Activated effector memory CD4-positive, alpha-beta T cell treated with Interleukin-2 at 50 U/mL for 16 hours (primary cell): ENCODE results near the gene TBC1D4.
"Not testable (repeated sequence)": the region's sequence is repeated elsewhere in the genome, so short reads cannot be mapped to it uniquely, and the experiment has no call there.

Source experiments
- DNase-seq: peaks from one replicate; pipeline ENCODE4 v3.0.0-alpha.2; 2020

TBC1D4 gene

DNA sequence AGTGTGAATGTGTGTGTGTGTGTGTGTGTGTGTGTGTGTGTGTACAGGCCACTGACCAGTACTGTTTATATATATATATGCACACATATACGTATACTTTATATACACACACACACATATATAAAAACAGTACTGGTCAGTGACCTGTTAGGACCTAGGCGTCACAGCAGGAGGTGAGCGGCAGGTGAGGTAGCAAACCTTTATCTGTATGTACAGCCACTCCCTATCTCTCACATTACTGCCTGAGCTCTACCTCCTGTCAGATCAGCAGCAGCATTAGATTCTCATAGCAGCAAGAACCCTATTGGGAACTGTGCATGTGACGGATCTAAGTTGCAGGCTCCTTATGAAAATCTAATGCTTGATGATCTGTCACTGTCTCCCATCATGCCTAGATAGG lies 34.5 kb downstream of the TBC1D4 start:
- no peak for DNase-seq

DNA sequence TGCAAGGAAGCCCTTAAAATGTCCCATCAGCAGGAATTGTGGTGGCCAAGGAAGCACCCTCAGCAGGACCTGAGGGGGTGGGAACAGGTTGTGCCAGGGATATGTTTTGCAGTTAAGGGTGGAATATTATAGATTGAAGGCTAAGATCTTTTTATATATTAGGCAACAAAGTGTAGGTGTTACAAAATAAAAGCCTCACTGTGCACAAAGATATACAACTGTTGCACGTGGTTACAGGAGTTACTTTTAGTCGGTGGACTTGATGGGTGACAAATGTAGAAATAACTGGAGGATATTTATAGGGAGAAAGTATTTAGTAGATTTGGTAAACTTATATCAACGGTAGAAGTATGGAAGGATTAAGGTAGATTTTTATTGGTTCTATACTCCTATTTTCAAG lies 35.1 kb downstream of the TBC1D4 start:
- no peak for DNase-seq

DNA sequence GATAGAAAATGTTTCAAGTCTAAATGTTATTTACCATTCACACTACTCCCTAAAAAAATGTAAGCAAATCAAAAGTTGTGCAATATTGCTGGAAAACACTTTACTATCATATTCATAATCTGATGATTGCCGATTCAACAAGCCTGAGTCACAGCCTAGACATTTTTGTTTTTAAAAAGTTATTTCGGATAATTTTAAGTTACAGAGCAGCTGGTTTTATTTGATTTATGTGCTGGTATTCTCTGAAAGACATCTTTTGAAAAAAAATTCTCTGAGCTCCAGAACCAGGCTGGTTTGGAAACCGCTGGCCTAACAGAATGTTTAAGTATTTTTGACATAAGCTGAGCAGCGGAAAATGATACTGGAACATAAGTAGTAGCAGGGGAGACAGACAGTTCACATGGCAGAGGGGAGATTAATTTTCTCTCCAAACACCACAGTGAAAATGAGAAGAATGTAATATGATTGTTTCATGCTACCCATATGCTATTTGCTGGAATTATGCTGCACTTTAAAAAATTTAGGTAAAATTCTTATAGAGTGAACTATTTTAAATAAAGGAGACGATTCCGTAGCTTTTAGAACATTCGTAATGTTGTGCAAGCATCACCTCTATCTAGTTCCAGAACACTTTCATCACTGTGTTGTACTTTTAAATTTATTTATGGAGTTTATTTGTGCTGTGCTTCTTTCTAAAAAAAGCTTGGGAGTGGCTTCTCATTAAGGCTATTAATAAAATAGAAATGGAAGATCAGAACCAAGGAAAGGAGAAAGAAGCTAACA lies 36.1 kb downstream of the TBC1D4 start:
- no peak for DNase-seq

DNA sequence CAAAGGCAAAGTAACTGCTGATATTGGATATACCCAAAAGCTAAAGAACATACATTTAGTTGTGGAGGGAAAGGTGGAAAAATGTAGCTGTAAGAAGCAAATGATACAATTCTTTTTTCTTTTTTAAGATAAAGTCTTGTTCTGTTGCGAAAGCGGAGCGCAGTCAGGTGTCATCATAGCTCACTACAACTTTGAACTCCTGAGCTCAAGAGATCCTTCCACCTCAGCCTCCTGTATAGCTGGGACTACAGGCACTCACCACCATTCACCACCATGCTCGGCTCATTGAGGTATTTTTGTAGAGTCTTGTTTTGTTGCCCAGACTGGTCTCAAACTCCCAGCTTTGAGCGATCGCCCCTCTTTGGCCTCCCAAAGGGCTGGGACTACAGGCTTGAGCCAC lies 38.0 kb downstream of the TBC1D4 start:
- DNase-seq, result no peak

DNA sequence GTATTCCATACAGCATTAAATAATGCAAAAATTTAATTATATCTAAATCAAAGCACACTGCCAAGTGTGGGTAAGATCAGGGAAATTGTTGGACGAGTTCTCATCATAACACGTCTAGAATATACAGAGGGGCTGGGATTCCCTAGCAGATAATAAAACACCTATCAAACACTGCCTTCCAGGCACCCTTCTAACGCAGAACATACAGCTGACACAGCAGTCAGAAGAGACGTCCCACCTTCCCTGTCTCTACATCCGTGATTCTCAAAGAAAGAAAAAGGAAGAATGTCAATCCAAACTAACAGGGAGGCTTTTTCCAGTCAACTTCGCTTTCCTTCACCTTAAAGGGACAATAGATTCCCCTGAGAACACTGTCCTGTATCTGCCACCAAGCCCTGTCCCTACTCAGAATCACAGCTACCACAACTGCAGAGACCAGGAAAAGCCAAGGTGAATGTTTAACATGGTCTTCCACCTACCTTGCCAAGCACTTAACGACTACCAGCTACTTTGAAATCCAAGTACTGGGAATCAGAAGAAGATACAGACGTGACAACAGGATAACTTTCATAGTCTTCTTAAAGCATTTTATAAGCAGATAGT lies 38.5 kb downstream of the TBC1D4 start:
- DNase-seq, result no peak

DNA sequence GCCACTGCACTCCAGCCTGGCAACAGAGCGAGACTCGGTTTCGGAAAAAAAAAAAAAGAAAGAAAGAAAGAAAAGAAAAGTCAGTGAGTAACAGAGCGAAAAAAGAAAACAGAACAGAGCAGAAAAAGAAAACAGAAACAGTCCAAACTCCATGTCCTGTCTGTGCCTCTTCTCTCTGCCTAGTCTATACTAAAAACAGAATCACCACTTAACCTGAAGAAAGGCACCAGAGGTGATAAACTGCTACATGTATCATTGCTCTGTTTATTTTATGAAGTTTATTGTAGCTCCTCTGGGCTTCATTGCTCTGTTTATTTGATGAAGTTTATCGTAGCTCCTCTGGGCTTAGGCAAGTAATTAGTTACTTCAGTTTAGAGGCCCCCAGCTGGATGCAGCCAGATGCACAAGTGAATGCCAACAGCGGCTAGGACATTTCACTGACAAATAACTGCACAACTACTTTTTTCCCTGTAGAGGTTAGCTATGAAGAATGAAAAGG lies 39.2 kb downstream of the TBC1D4 start:
- no peak for DNase-seq

DNA sequence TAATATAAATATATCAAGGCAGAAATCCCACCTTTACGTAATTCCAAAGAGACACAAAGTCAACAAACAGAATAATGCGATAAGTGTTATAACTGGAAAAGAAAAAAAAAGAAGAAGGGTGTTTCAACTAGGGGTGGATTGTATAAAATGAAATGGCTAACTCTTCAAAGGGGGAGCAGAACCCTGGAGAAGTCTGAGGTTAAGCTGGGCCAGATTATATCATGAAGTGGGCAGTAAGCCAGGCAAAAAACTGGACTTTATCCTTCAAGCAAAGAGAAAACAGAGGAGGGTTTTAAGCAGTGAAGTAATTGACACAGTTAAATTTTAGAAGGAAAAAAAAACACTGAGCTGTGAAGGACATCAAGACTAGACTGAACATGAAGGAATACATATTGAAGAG lies 41.9 kb downstream of the TBC1D4 start:
- no peak for DNase-seq

DNA sequence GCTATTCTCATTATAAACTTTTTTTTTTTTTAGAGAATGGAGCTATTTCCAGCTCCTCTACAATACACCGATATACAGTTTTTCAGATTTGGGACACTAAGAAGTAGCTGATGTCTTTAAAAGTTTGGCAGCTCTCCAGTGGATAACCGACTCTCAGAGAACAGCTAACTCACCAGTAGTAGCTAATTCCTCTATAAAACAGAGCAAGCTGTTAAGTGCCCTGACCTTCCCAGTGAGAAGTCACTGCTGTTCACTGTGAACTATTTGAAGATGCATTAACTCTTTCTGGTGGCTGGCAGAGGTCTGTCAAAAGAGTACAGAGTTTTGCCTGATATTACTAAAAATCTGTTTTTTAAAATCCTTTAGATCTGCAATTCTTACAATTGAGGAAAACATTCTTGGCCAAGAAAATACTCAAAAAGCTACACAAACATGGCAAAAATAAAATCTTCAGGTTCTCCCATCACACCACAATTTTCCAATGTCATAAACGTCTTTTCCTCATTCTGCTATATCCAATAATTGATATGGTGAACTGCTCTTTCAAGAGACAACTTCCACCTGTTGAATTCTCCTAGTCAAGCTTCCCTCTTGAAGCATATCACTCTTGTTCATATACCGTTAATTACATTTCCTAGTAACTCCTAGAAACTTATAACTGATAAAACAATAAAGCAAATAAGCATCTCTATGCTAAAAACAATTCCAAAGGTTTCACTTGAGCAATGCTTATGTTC lies 44.2 kb downstream of the TBC1D4 start:
- DNase-seq, result no peak

DNA sequence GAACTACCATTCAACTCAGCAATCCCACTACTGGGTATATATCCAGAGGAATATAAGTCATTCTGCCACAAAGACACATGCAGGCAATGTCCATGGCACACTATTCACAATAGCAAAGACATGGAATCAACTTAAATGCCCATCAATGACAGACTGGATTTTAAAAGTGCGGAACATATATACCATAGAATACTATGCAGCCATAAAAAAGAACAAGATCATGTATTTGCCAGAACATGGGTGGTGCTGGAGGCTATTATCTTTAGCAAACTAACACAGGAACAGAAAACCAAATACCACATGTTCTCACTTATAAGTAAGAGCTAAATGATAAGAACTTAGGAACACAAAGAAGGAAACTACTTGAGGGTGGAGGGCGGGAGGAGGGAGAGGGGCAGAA lies 47.8 kb downstream of the TBC1D4 start:
- DNase-seq, result not testable (repeated sequence)

DNA sequence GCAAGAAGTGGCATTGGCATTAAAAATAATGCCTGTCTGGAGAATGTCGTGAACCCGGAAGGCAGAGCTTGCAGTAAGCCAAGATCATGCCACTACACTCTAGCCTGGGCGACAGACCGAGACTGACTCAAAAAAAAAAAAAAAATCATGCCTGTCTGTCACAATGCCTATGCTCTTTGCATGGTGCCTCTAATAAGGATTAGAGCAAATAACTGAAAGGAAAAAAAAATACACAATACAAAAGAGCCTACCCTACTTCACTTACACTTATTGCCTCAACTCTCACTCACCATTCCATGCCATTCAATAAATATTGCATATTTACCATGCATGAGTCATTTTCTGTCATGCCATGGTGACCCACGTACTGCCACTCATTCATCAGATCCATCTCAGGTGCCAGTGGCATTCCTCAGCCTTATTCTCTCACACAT lies 49.1 kb downstream of the TBC1D4 start:
- no peak for DNase-seq

DNA sequence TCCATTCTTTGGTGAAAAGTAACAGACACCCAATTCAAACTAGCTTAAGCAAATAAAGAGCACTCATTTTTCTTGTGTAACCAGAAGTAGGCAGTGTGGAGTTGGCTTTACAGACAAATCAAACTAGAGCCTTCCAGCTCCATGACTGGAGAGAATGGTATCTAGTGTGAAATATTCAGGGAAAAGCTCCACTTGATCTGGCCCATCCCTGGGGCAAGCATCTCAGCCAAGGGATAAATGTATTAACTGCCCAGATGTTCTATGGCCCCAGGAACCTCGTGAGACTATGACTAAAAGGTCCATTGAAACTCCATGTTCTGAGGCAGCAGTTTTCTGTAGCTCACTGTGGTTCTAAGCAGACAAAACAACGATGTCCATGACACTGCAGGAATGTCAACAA lies 49.9 kb downstream of the TBC1D4 start:
- DNase-seq, result no peak

DNA sequence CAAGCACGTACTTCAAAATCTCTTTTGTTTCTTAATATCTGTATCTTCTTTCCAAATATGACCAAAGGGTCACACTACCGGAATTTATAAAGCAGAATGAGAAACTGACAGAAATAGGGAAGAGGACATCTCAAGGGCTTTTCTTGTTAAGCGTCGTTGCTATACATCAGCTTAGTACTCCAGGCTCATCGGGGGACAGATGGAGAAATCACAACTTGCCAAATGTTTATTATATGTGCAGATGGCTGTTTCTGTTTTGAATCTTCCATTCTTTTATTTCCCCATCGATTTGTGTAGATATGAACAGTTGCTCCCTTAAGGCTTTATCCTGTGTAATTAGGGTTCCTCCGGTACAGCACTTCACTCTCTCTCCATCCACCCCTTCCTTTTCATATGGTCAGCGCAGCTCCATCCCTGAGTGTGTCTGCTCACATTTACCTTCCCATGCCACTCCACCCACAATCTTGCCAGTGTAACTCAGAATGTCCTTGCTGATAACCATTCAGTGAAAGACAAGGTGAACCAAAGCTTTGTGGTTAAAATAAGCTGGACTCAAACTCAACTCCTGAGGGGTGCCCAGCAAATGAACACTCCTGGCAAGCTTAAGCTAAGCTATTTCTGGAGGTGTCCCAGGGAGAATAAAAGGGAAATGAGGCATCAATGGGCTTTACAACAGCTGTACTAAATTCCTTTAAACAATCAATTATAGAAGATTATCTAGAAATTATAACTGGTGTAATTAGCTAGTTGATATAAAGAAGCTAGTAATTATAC lies 51.3 kb downstream of the TBC1D4 start:
- no peak for DNase-seq

DNA sequence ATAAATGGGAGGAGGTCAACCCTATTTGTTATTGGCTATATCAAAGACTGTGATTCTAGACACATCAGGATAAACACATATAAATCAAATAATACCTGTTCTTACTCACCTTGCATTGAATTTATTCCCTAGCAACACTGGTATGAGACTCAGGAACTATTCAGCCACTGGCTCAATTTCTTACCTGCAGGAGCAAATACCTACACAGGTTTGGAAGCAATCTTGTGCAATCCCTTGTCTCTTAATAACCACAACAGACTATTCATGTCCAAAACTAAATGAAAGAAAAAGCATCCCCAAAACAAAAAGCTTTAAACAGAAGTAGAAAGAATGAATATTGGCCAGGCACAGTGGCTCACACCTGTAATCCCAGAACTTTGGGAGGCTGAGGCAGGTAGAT lies 55.5 kb downstream of the TBC1D4 start:
- DNase-seq, result no peak

DNA sequence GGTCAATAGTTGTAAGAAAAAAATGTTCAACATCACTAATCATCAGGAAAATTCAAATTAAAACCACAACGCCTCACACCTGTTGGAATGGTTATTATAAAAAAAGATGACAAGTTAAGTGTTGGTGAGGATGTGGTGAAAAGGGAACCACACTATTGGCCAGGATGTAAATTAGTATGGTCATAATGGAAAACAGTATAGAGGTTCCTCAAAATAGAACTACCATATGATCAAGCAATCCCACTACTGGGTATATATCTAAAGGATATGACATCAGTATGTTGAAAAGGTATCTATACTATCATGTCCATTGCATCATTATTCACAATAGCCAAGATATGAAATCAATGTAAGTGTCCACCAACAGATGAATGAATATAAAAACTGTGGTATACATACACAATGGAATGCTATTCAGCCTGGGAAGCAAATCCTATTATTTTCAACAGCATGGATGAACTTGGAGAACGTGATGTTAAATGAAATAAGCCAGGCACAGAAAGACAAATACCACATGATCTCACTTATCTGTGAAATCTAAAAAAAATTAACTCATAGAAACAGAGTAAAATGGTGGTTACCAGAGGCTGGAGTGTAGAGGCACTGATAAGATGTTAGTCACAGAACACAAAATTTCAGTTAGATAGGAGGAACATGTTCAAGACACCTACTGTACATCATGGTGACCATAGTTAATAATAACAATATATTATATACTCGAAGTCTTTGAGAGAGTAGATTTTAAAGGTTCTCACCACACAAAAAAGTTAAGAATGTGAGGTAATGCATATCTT lies 56.6 kb downstream of the TBC1D4 start:
- DNase-seq, result no peak

DNA sequence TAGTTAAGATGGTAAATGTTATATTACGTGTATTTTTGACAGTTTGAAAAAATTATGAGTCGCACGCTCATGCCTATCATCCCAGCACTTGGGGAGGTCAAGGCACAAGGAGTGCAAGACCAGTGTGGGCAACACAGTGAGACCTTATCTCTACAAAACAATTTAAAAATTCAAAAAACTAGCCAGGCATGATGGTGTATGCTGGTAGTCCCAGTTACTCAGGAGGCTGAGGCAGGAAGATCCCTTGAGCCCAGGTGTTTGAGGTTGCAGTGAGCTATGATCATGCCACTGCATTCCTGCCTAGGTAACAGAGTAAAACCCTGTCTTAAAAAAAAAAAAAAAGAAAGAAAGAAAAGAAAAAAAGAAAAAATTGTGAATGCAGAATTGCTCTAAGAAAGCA lies 58.0 kb downstream of the TBC1D4 start:
- no peak for DNase-seq

DNA sequence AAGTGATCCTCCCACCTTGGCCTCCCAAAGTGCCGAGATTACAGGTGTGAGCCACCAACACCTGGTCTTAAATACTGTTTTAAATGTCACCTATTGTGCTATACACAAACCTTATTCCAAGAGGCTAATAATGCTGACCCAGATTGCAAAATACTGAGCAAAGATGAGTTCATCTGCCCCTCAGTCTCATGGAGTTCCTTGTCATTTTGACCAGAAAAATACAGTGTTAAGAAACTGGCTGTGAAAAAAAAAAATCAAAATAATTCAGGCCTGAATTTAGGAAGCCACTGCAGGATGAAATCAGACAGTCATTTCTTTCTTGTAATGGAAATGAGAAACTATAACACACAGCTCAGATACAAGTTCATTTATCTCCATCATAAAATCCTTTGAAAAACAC lies 59.9 kb downstream of the TBC1D4 start:
- DNase-seq, result no peak

DNA sequence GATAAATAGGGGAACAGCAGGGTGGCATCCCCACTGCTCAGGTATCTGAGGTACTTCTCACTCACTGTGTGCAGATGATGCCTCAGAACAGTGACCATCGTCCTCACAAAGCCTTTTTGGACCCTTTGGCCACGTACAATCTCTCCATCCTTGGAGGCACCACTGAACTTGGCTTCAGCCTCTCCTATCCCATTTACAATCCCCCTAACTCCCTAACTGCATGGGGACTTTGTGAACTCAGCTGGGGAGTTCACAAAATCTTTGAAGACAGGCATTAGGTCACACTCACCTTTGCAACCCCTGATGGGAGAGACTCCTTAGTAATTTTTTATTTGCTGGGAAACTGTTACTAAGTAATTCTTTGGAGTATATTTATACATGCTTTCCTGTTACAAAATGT lies 60.8 kb downstream of the TBC1D4 start:
- no peak for DNase-seq

DNA sequence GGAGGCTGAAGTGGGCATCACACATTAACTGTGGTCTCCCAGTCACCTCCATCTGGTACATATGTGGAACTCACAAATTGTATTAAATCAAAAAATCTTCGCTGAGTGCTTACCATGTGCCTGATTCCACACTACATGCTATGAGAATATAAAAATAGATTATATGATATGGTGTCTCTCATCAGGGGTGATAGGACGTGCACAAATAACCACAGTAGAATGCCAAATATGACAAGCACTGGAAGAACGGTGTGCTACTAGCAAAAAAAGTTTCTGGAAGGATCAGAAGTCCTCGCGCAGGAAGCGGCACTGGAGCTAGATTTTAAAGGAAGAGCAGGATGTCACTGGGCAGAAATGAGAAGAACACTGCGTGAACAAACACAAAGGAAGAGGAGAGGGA lies 62.3 kb downstream of the TBC1D4 start:
- DNase-seq, result no peak

DNA sequence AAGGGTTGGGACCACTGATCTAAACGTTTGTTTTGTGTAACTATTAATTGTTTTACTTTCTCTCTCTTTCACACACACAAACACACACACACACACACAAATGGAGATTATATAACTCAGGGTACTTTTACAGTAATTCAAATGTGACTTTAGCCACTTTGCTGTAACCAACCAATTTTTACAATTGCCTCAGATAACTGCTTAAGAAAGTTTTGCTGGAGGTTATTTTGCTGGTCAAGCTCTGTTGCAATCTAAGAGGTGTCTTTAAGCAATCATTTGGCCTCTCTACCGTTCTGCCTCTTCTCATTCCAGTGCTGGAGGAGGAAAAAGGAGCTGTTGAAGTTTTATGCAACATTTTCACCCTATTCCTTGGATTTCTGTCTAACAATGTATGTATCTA lies 63.0 kb downstream of the TBC1D4 start:
- DNase-seq, result no peak

DNA sequence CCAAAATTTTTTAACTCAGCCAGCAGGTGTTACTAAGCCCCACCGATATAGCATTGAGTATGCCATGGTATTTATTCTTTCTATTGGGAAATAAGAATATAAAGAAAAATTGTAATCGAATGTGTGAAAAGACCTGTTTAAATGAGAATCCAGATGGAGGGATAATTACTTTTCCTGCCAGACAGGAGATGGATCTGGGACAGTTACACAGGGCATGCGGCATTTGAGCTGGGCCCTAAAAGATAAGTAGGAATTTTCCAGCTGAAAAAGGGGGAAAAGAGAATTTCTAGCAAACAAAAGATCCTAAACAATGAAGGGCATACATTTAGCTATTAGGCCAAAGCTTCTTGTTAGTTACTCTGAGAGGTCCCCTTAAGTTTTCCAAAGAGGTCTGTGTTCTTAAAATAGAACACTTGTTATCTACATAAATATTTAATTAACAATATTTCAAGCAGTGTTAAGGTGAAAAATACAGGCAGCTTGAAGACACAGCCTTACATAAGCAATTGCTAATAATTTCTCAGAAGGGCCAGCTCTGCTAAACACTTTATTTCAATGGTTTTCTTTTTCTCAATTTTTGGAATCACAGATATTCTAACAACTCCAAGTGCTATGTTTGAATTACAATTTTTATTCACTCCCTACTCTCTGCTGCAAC lies 63.7 kb downstream of the TBC1D4 start:
- no peak for DNase-seq

DNA sequence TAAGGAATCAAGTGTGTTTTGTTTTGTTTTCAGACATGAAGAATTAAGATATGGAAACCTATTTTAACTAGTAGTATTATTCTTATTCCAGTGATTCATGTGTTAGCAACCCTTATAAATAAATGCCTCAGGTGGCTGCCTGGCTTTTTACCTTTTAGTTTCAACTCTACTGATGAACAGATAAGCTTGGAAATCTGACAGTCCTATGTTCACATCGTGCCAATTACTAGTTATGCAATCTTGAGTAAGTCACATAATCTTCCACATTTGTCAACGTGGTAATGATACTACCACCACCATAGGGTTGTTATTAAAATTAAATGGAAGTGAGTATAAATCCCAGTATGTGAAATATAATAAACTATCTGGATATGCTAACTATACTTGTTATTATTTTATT lies 64.3 kb downstream of the TBC1D4 start:
- no peak for DNase-seq

DNA sequence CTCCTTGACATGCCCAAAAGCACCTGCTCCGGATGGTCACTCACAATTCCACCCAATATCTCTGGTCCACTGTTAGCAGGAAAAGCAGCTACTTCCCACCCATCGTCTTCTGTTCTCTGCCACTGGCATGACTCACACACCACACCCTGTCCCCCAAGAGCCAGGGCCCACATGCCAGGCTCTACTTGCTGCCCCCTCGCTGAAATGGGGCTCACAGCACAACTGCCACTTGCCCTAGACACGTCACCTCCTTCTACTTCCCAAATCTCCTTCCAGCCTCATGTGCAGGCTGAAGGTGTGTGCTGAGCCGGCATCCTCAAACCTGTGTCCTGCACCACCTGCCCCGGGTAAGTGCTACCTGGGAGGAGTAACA lies 65.0 kb downstream of the TBC1D4 start:
- DNase-seq, result no peak
